GM12875 (cell line): Measurements from ENCODE around the gene UMPS.
"Not testable (repeated sequence)": the region's sequence is repeated elsewhere in the genome, so short reads cannot be mapped to it uniquely, and the experiment has no call there.

Experiments
- H3K4me3 ChIP-seq: one replicate; pipeline ENCODE4 v1.5.1; 2011; ENCODE audit warnings: low read depth, low read length, control low read depth
- CTCF ChIP-seq: IDR thresholded peaks from 2 replicates; pipeline ENCODE4 v1.5.1; 2011; ENCODE audit warnings: low read depth, mild to moderate bottlenecking, control low read depth, inconsistent platforms, low read length, moderate library complexity, borderline replicate concordance; ENCODE audit not compliant: insufficient read depth

UMPS gene

DNA sequence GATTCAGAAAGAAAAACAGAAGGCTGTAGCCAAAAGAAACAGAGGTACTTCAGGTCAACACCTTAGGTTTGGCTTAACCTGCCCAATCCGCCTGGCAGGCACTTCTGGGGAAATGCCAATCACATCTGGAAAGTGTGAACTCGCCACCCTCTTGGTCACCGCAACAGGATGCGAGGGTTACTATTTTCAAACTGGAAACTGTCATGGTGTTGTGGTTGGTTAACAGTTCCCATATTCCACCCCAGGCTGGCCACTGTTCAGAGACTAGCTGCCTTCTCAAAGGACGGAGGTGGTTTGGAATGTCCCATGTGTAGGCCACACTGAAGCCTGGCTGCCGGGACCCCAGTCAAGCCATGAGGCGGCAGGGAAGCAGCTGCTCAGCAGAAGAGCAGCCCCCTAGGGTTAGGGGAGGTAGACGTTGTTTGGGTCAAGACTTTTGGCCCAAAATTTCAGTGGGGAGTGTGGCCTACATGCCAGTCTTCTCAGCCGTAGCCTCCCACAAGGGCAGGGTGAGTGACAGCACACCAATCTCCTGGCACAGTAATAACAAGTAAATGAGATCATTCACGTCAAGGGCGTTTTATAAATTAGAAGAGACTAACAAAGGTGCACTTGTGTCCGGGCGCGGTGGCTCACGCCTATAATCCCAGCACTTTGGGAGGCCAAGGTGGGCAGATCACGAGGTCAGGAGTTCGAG lies 54.6 kb downstream of the UMPS start:
- no peak for TF ChIP-seq CTCF
- no peak overlapping the region for H3K4me3 ChIP-seq

GRCh38 chr3:124785973-124786372 lies 55.7 kb downstream of the UMPS start:
- no peak overlapping the region for H3K4me3 ChIP-seq
- TF ChIP-seq CTCF = no peak

DNA sequence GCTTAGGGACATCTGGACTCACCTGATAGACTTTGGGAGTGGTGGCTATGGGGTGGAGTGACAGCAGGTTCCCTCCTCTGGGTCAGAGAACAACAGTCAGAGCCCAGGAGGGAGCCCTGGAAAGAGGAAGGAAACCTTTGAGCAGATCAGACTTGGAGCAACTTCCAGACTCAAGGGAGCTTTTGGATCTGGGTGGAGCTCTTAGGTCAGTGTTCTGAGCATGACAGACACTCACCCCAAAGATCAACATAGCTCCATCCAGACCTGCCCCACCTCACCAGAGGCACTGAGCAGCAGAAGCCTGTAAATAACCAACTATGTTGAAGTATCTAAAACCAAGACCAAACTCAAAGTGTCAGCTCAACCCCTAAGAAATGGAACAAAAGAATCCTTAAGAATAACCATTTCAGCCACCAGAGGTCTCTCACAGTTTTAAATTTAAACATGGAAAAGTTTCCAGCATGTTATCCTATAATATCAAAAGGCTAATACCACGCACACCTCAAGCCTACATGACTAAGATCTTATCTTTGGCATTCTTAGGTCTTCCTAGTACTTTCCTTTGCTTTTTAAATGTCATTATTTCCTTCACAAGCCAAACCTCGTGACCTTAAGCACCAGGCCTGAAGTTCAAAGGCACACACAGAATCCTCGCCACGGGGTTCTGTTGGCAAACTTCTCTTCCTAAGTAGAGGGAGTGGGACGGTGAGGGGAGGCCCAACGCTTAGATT lies 56.4 kb downstream of the UMPS start:
- TF ChIP-seq CTCF = no peak
- H3K4me3 ChIP-seq = no peak overlapping the region

DNA sequence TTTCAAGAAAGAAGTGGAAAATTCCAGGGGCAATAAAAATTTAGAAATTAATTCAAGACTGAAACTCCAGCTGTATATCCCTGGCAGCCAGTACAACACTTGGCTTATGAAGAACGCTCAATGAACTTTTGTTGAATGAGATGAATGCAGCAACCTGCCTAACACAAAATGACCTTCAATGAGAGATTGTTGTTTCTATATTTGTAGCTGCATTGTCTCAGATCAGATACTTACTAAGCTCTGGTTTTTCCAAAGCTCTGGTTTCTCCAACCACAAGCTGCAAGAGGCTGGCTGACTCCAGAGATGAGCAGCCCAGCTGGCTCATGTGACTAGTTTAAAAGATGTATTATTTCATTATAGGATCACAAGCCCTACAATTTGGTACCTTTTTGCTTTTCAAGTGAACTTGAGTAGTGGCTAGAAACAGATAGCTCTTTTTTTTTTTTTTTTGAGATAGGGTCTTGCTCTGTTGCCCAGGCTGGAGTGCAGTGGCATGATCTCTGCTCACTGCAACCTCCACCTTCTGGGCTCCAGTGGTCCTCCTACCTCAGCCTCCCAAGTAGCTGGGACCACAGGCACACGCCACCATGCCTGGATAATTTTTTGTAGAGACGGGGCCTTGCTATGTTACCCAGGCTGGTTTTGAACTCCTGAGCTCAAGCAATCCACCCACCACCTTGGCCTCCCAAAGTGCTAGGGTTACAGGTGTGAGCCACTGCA lies 57.4 kb downstream of the UMPS start:
- H3K4me3 ChIP-seq = no peak overlapping the region
- no peak for TF ChIP-seq CTCF

DNA sequence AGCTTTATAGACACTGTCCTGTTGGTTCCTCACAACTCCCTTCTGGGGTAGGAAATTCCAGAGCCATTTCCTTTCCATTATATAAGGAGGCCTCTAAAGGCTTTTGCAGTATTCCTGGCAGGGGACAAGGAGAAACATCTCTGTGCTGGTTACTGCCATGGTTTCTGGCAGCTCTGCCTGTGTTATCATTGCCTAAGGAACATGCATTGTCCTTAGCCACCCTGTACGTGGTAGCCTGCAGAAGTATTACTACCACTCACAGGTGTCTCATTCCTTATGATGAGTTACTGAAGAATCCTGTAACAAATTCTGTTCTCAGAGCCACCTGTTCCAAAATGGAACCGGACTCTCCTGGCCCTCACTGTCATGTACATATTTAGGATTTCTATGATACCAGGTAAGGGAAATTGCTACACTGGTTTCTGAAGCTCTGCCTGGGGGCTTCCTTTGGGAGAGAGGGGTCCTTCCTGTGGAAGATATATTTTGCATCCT lies 58.0 kb downstream of the UMPS start:
- H3K4me3 ChIP-seq = no peak overlapping the region
- TF ChIP-seq CTCF = no peak

DNA sequence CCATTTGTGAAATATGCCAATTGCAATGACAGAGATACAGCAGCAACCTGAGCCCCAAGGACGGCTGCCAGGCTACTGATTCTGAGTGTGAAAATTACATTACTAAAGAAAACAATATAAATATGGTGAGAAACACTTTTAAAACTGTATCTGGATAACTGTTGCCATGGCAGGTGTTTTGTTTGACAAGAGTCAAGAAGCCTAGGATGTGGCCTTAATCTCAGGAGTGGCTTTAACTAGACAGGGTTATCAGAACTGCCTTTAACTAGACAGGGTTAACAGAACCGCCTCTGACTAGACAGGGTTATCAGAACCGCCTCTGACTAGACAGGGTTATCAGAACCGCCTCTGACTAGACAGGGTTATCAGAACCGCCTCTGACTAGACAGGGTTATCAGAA lies 58.9 kb downstream of the UMPS start:
- not testable (repeated sequence) for H3K4me3 ChIP-seq

- TF ChIP-seq CTCF = no peak
- no peak overlapping the region for H3K4me3 ChIP-seq
Measured at GRCh38 chr3:124791142-124791541, 60.9 kb downstream of the UMPS start.
